Astrocyte (in vitro differentiated cells and primary cell): ENCODE results near the gene NEK6.

Experiments used
- CTCF ChIP-seq: IDR thresholded peaks from 2 replicates; pipeline ENCODE4 v1.5.1; 2011; ENCODE audit warnings: low read depth, mild to moderate bottlenecking, inconsistent platforms, low read length, moderate library complexity; ENCODE audit not compliant: insufficient read depth
- EZH2 ChIP-seq: IDR thresholded peaks from 2 replicates; pipeline ENCODE4 v1.6.1; 2012; ENCODE audit warnings: mild to moderate bottlenecking, low read length, inconsistent platforms; ENCODE audit not compliant: insufficient read depth

- TF ChIP-seq CTCF (no peak), EZH2 (no peak)
These were observed 94.9 kb downstream of the NEK6 start for GRCh38 chr9:124352616-124353015.
